Inflammatory macrophage treated with lipopolysaccharide for 1 hour (primary cell): ENCODE results near the gene KCNQ2.

Experiments
- DNase-seq, 2 donors: peaks; one replicate each; pipeline ENCODE4 v3.0.0-alpha.2; 2020 to 2022

The KCNQ2 gene

DNA sequence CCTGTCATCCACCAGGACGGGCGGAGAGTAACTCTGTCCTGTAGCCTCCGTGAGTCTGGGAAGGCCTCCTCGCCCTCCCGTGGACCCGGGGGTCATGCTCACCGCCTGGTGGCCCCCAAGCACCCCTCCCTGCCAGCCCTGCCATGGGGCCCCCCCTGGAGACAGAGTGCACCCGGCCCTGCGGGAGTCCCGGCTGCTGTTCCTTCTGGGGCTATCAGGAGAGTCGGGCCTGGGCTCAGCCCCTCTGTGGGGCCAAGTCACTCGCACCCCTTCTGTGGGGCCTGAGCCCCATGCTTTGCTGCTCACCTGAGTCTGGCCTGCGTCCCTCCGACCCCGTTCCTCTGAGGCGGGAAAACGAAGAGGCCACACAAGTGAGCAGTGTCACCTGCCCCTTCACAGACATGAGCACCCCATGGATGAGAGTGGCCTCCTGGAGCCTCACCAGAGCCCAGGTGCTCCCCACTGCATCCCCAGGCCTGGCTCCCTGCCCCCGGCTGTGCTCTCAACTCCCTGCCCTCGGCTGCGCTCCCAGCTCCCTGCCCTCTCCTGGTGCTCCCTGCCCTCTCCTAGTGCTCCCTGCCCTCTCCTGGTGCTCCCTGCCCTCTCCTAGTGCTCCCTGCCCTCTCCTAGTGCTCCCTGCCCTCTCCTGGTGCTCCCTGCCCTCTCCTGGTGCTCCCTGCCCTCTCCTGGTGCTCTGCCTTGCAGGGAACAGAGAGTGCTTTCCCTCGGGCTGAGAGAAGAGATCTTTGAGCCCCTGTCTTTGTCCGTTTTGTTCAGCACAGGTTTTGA is 106.7 kb downstream of the KCNQ2 start:
- DNase-seq = no peak

DNA sequence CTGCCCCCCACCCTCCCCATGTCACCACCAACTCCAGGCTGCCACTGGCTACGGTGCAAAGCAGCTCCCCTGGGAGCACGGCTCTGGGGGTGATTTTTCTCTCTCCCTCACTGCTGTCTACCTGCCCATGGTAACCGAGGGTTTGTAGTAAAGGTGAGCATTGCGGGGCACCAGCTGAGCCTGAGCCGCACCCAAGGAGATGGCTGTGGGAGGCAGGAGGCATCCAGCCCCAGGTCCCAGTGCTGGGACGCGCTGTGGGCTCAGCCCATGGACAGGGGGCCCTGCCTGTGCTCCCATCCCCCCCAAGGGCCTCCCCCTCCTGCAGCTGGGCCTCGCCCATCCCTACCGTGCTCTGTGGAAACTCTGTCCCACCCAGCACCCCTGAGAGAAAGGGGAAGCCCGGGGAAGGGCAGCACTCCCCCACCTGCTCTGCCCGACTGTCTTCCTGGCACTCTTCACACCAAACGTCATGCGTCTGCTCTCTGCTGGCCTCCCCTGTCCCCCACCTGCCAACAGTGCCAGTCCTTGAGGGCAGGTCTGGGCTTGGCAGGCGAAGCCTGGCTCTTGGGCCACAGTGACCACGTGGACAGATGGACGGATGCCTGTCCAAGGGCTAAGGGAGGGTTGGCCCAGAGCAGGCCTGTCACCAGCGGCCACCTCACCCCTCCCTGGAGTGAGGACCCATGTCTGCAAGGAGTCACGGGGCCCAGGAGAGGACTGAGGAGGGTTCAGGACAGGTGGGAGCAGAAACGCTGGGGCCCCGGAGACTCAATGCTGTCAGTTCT is 107.5 kb downstream of the KCNQ2 start:
- DNase-seq = no peak

DNA sequence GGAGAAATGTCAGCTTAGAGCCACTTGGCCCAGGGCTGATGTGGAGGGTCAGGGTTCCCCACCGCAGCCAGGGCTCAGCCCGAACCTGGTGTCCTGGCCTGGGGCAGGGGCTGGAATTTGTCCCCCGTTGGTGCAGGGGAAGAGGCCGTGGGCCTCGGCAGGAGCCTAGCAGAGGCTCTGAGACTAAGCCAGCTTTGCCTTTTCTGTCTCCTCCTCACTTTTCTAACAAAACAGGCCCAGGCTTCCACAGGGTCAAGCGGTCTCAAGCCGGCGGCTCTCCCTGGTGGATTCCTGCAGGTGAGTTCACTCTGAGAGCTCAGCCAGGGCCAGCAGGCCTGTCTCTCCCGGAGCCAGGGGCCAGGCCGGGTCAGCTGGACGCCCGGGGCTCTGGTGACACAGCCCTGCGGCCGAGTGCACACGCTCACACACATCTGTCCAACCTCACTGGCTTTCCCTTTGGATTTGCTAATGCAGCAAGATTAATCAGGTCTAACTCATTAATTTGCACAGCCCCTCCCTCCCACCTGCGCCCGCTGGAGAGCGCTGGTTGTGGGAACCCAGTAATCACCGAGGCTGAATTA is 108.4 kb downstream of the KCNQ2 start:
- DNase-seq = no peak

DNA sequence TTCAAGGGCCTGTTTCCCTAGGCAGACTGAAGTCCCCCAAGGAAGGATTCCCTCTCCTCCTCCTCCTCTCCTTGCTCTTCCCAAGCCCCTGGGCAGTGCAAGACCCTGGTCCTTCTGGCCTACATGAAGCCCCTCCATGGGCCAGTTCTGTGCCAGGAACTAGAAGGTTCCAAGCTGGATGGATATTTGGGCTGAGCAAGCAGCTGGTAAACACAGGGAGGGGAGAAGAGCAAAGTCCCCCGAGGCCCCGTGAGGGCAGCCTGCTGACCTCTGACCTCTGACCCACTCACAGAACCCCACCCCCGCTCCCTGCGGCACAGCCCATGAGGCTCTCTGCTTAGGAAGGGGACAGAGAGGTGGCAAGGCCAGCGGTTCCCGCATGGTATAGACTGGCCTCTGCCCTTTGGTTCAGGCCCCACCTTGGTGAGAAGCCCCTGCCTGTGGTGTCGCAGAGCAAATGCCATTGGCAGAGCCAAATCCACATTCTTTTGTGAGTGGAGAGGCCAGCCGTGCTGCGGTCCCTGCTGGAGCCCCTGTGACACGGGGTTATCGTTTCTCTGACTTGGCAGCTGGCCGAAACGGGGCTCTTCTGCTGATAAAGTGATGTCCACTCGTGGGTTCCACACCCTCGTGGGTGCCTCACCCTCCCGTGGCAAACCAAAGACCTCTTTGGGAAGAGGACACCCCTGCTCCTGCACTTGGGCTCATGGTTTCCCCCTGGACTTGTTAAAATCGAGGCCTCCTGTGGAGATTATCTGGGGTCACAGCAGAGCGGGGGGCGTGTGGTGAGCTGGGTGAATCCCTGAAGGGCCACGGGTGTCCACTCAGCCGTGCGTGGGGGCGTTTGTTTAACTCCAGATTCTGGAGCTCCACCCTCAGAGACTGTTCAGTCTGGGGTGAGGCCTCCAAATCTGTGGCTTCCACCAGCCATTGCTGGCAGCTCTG is 109.2 kb downstream of the KCNQ2 start:
- DNase-seq = no peak

DNA sequence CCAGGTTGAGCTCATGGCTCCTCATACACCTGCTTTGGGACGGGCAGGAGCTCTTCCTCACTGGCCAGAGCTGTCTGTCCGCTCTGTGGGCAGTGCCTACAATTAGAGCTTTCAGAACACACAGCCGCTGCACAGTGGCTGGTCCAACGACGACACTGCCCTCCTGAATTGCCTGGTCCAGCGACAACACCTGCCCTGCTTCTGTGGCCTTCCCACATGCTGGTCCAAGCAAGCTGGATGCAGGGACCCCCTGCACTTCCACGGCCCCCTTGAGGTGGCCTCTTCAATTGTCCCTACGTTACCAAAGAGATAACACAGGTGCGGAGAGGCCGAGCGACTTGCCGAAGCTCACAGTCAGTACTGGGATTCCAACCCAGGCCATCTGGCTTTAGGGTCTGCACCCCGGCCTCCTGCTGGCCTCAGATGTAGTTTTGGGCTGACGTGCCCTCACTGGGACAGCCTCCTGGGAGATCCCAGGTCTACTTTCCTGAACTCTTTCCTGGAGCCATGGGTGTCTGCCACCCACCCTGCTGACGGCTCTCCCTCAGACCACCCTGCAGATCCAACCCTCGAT is 109.9 kb downstream of the KCNQ2 start:
- no peak for DNase-seq

DNA sequence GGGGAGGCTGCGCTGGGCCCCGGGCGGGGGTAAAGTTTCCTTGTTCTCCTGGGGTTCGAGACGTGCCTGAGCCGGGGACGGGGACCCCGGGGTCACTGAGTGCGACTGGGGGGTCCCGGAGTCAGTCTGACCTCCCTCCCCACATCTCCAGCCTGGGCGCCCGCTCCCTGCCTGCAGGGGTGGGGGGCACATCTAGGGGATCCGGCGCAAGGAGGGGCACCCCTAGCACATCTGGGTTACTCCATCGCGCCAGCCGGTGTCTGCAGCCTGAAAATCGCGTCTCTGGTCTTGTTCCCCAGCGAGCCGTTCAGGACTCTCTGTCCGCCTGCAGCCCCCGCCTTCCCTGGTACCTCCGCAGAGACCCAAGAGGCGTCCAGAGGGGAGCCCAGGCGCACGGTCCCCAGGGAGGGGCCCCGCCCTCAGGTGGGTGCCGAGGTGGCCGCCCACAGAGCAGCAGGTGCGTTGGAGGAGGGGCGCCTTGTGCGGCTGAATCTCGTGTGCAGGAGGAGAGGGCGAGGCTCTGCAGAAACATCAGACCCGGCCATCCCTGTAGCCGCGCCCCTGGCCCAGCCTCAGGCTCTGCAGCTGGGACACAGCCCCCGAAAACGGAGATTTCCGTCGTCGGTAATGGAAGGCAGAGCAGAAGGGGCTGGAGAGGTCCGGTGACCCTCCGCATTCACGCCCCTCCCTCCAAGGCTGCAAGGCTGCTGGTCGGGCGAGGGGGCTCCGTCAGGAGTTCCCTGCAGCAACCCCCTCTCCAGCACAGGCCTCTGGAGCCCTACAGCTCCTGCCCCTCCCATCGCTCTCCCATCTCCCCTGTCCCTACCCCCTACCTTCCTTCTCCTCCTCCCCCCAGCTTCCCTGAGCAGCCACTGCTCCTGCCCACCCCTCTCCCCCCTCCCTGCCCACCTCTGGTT is 110.7 kb downstream of the KCNQ2 start:
- no peak for DNase-seq

DNA sequence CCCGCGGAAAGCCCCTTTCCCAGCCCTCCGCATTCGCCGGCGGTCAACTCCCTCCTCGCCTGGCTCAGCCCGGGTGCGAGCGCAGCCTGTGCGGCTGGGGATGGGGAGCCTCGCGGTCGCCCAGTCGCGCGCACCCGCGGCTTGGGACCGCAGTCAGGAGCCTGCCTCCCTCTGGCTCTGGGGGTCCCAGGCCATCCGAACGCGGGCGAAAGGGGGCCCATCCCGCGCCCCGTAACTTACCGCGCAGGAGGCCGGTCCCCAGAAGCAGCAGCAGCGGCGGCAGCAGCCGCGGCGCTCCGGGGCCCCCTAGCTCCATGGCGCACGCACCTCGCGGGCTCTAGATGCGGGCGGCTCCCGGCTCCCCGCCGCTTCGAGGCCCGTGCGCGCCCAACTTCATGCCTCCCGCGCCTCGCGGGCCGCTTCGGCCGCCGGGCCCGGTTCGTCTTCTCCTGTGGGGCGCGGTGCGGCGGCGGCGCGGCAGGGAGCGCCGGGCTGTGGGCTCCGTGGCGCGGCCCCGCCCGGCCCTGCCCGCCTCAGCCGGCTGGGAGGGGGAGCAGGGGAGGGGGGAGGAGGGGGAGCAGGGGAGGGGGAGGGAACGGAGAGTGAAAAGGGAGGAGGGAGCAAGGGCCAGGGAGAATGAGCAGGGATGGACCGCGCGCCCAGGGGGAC is 111.5 kb downstream of the KCNQ2 start, which contains the start of gene CHRNA4:
Gene CHRNA4 (minus strand): TSS at position 500 of the 669 bp plus-strand sequence. CDS start 184 bp downstream, at position 316.
- no peak for DNase-seq

DNA sequence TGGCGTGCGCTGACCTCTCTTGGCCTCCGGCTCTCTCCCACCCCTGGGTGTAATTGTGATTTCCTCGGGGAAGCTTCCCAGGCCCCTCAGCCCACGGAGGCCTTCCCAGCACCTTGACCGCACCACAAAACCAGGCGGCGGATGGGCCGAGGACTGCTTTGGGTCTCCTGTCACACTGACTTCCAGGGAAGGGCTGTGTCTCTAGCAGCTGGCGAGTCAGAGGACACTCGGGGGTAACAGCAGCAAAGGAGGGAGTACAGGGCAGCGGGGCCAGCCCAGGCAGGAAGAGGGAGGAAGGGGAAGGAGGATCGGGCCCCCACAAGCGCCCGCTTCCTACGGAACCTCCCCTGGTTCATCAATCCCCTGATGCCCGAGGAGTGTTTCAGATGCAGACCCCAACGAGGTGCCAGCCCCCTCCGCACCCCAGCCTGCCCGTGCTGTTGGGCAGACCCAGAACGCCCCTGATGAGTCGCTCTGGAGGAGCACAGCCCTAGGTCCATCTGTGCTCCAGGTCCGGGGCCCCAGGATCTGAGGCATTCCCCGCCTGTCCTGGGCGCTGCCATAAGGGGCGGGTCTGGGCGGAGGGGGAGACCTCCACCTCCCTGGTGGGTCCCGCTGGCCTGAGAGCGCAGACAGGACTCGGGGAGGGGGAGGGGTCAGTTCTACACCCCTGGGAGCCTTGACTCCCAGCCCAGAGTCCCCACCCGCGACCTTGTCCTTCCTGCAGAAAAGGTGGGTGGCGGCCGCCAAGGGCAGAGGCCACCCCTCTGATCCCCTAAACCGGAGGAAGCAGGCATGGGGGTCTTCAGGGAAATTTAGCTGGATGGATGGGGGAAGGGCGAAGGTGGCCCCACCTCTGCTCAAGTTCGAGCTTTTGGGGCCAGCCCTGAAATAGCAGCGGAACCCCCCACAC is 112.3 kb downstream of the KCNQ2 start:
- DNase-seq = no peak

DNA sequence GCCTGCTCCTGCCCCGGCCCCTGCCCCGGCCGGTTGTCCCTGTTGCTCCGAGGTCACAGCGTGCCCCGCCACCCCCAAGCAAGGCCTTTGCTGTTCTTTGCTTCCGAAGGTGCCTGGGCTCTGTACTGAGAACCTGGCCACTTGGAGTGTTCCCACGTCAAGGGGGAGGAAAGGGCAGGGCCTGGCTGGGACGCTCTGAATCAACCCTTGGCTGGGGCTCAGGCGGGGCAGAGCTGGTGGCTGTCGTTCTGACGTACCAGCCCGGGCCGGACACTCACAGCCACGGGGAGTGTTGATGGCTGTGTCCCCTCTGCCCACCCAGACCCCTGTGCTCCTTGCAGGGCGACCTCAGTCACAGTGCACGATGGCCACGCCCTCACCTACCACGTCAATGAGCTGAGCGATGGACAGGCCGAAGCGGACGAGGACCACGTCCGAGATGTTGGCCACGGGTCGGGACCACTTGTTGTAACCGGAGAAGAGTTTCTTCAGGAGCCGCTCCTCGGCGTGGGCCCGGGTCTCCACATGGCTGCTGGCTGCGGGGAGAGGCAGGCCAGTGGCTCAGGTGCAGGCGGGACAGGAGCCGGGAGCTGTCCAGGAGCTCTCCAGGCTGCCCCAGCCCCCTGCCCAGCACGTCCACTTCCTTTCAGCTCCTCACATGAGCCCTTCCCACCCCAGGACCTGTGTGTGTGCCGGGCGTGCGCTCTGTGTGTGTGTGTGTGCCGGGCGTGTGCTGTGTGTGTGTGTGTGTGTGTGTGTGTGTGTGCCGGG is 113.1 kb downstream of the KCNQ2 start:
- no peak for DNase-seq

DNA sequence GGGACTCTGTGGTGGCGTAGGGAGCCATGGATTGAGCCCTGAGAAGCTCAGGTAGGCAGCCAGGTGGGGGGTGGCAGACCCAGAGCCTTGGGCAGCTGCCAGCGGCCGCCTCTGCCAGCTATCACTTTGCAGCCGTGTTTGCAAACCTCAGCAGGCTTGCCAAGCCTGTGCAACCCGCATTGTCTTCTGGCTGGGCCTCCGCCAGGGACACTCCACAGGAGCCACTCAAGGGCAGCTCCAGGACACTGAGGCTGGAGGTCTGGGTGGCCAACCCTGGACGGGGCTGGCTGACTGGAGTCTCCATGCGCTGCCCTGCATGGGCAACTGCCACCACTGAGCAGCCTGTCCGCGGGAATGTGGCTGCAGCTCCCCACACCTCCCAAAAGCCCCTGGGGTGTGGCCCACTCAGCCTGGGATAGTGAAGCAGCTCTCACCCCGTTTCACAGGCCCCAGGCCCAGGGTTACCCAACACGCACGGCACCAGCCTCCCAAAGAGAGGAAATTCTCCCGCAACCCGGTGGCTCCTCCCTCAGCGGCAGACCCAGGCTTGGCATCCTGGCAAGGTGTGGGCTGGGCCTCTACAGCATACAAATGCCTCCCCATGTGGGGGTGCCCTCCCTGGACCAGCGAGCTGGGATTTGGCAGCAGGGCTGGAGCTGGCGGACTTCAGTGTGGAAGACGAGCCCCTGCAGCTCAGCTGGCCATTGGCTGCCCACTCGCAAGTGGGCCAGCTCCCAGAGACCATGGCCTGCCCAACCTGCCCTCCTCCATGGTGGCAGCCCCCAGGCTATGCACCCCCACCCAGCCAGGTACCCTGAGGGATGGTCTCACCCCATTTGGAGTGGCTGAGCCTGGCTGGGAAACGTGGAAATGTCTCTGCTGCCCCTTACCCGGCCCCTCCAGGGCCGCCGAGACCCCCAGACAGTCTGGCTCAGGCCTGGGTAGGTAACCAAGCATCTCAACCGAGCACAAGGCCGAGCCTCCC is 114.2 kb downstream of the KCNQ2 start:
- DNase-seq = no peak

DNA sequence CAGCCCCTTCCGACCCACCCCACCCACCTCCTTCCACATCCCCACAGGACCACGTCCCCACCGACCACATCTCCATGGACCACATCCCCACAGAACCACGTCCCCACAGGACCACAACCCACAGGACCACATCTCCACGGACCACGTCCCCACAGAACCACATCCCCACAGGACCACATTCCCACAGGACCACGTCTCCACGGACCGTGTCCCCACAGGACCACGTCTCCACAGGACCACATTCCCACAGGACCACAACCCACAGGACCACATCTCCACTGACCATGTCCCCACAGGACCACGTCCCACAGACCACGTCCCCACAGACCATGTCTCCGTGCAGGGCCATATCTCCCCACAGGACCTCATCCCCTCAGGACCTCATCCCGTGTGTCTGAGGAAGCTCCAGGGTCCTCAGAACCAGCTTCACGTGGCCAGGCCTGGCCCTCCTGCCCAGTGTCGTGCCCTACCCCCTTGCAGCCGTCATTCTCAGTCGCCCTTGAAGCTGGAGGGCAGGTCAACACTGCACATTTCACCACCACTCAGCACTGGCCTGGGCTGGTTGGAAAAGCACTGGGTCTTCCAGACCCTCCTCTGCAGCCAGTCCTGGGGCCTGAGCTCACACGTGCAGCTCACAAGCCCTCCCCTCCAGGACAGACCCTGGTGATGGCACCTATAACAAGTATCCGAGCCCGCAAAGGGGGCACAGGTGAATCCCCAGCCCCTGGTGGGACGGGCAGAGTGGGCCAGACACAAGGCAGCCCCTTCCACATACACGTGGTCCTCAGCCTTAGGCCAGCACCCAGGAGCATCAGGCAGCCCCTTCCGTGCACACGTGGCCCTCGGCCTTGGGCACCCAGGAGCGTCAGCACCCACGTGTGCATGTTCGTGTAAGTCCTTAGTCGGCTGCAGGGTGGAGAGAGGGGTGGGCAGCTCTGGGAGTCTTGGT is 115.2 kb downstream of the KCNQ2 start:
- no peak for DNase-seq

DNA sequence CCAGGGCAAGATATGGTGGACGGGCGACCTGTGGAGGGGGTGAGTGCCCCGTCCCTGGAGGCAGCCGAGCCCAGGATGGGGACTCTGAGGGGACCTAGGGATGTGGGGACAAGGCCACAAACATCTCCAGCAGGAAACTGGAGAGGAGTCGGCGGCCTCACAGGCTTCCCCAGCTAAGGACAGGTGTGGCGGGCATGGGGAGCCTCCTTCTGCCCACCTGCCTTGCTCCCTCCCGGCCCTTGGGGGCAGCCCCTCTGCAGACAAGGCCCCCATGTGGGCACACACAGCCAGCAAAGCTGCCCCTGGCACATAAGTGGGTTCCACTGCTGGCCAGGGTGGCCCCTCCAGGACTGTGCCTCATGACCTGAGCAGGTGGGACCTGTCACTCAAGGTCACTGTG is 115.9 kb downstream of the KCNQ2 start:
- DNase-seq = no peak

DNA sequence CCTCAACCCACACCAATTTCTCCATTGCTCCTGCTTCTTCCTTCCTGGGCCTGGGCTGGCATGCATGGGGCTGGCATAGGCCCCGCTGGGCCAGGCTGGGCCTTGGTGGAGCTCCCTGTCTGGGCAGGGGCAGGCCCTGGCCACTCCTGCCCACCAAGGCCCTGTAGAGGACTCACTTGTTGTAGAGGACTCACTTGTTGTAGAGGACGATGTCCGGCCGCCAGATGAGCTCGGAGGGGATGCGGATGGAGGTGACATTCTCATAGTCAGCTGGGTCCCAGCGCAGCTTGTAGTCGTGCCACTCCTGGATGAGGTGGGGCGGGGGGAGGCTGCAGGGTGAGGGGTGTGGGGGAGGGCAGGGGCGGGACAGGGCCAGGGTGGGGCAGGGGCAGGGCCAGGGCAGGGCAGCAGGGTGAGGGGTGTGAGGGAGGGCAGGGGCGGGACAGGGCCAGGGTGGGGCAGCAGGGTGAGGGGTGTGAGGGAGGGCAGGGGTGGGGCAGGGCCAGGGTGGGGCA is 116.6 kb downstream of the KCNQ2 start:
- DNase-seq = no peak

DNA sequence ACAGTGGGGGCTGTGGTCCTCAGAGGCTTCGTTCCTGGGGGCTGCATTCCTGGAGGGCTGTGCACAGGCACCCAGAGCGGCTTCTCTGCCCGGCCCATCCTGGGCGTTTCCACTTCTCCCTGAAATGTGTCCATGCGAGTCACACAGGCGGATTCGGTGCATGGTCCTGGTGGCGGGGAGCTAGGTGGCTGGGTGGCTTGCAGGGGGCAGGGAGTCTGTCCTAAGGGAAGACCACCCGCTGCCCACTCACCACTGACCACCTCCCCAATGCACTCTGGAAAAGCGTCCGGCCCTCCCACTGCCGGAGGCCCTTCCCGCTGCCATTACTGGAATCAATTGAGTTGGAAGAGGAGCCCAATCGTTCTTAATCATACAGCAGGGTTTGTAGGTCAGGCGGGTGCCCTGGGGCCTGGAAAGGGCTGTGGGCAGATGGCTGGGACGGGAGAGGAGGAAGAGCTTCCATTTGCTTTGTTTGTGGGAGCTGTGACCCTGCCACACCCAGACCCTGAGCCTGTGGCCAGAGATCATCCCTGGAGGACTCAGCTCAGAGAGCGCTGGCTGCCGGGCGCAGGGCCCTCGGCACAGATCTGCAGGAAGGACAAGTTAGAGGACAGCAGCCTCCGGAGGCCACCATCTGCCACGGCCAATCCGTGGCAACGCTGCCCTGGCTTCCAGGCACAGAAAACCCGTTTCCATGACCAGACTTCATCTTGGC is 117.7 kb downstream of the KCNQ2 start:
- no peak for DNase-seq

DNA sequence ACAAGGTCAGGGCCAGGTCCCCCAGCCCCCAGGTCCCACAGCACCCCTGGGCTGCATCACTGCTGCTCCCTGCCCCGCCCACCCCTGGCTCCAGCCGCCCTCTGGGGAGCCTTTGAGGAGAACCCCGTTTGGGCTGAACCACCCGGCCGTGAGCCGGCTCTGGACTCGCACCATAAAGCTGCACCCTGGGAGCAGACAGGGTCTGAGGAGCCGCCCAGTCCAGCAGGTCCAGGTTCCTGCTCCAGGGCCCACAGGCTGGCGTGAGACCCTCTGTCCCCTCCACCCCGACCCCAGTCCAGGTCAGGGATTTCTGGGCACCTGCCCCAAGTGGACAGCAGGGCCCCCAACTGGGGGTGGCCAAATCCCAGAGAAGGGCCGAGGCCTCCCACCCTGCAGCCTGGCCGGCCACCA is 119.6 kb downstream of the KCNQ2 start:
- DNase-seq = no peak
